RCC 7860 (cell line): ENCODE results near the gene PRPF6.
A peak's percentile ranks its signal among the peaks of the same experiment; 100 is the strongest.
"Not testable (repeated sequence)": the region's sequence is repeated elsewhere in the genome, so short reads cannot be mapped to it uniquely, and the experiment has no call there.

Source experiments
- DNase-seq: peaks from one replicate; pipeline ENCODE4 v3.0.0-alpha.2; 2015; ENCODE audit warnings: low spot score
- FAIRE-seq: peaks from 2 replicates; lab custom pipeline; 2012; peaks lifted over from hg19 to GRCh38; lab: Jason Lieb, UNC

The PRPF6 gene

GRCh38 chr20:63972312-63973159, 8.4 kb upstream of the PRPF6 start:
- no peak for FAIRE-seq
- no peak for DNase-seq

- FAIRE-seq: no peak
- DNase-seq: no peak
These were observed 7.8 kb upstream of the PRPF6 start for GRCh38 chr20:63973160-63973479.

- DNase-seq (peak; percentile 65), FAIRE-seq (no peak)
These were observed 7.1 kb upstream of the PRPF6 start for GRCh38 chr20:63973636-63974401.

- no peak for DNase-seq
- FAIRE-seq: no peak
These were observed 6.3 kb upstream of the PRPF6 start for GRCh38 chr20:63974402-63975200.

GRCh38 chr20:63976511-63976910, 4.4 kb upstream of the PRPF6 start:
- not testable (repeated sequence) for FAIRE-seq, DNase-seq

GRCh38 chr20:63976980-63977738, 3.8 kb upstream of the PRPF6 start:
- DNase-seq (no peak), FAIRE-seq (no peak)

- FAIRE-seq (no peak), DNase-seq (peak; percentile 89)
These were observed 3.1 kb upstream of the PRPF6 start for GRCh38 chr20:63977739-63978276.

- FAIRE-seq (no peak), DNase-seq (peak; percentile 58)
These were observed 2.4 kb upstream of the PRPF6 start for GRCh38 chr20:63978319-63979228.

- DNase-seq: no peak
- FAIRE-seq: no peak
These were observed 1.7 kb upstream of the PRPF6 start for GRCh38 chr20:63979229-63979556.

- DNase-seq: peak; percentile 50
- no peak for FAIRE-seq
These were observed 1.2 kb upstream of the PRPF6 start, which contains the start of gene SAMD10 for GRCh38 chr20:63979557-63980316. Gene SAMD10 (minus strand): TSS chr20:63979642. CDS start chr20:63979467, 175 bp downstream.

GRCh38 chr20:63980317-63980805, 571 bp upstream of the PRPF6 start:
- no peak for FAIRE-seq
- DNase-seq: no peak

- no peak for FAIRE-seq
- no peak for DNase-seq
These were observed 2.0 kb downstream of the PRPF6 start for GRCh38 chr20:63982937-63983336.

GRCh38 chr20:64000906-64001305, 20.0 kb downstream of the PRPF6 start:
- DNase-seq (no peak), FAIRE-seq (no peak)

- DNase-seq: no peak
- FAIRE-seq: no peak
These were observed 20.7 kb downstream of the PRPF6 start for GRCh38 chr20:64001607-64002011.

GRCh38 chr20:64003960-64004725, 23.2 kb downstream of the PRPF6 start:
- no peak for DNase-seq
- no peak for FAIRE-seq

- no peak for DNase-seq
- FAIRE-seq: no peak
These were observed 24.5 kb downstream of the PRPF6 start for GRCh38 chr20:64005394-64005793.

GRCh38 chr20:64006490-64006889, 25.6 kb downstream of the PRPF6 start:
- no peak for FAIRE-seq

GRCh38 chr20:64006902-64007301, 26.0 kb downstream of the PRPF6 start:
- DNase-seq (no peak), FAIRE-seq (no peak)

More at GRCh38 chr20:64006490-64006889, 25.6 kb downstream of the PRPF6 start:
- DNase-seq: no peak
